Astrocyte (in vitro differentiated cells and primary cell): ENCODE data around the gene FAM229A. TPM values are rescaled to one million over a fixed set of nuclear protein-coding genes. Genes with fewer than 3 reads are reported as not detected.
A peak's percentile ranks its signal among the peaks of the same experiment; 100 is the strongest.

ENCODE experiments used
- DNase-seq: peaks from one replicate; pipeline ENCODE4 v3.0.0-alpha.2; 2010; ENCODE audit warnings: low read depth
- FAIRE-seq: peaks from 2 replicates; lab custom pipeline; 2011; peaks lifted over from hg19 to GRCh38; lab: Jason Lieb, UNC
- H2AFZ ChIP-seq: 2 replicates; pipeline ENCODE4 v1.6.0; 2012; ENCODE audit warnings: low read depth, low read length, inconsistent platforms
- H3K27ac ChIP-seq: 2 replicates; pipeline ENCODE4 v1.5.1; 2011; ENCODE audit warnings: low read depth, low read length, inconsistent platforms
- H3K27me3 ChIP-seq: 2 replicates; pipeline ENCODE4 v1.6.0; 2011; ENCODE audit warnings: low read length, inconsistent platforms; ENCODE audit not compliant: insufficient read depth
- H3K36me3 ChIP-seq: 2 replicates; pipeline ENCODE4 v1.5.1; 2011; ENCODE audit warnings: low read length, inconsistent platforms; ENCODE audit not compliant: insufficient read depth
- H3K4me1 ChIP-seq: 2 replicates; pipeline ENCODE4 v1.5.1; 2011; ENCODE audit warnings: low read length, inconsistent platforms; ENCODE audit not compliant: insufficient read depth
- H3K4me2 ChIP-seq: 2 replicates; pipeline ENCODE4 v1.6.0; 2012; ENCODE audit warnings: low read length, inconsistent platforms
- H3K4me3 ChIP-seq: 2 replicates; pipeline ENCODE4 v1.5.1; 2011; ENCODE audit warnings: low read depth, mild to moderate bottlenecking, low read length, inconsistent platforms; ENCODE audit not compliant: insufficient read depth
- H3K79me2 ChIP-seq: 2 replicates; pipeline ENCODE4 v1.6.0; 2012; ENCODE audit warnings: mild to moderate bottlenecking, low read length, inconsistent platforms; ENCODE audit not compliant: insufficient read depth
- H3K9ac ChIP-seq: 2 replicates; pipeline ENCODE4 v1.6.0; 2012; ENCODE audit warnings: mild to moderate bottlenecking, low read length, inconsistent platforms
- H3K9me3 ChIP-seq: 2 replicates; pipeline ENCODE4 v1.5.1; 2012; ENCODE audit warnings: low read depth, mild to moderate bottlenecking, low read length, inconsistent platforms; ENCODE audit not compliant: insufficient read depth
- H4K20me1 ChIP-seq: 2 replicates; pipeline ENCODE4 v1.6.0; 2012; ENCODE audit warnings: low read length, inconsistent platforms; ENCODE audit not compliant: insufficient read depth
- H3K27ac Mint-ChIP-seq: one replicate; pipeline ENCODE4 v1.8.0; 2021; ENCODE audit warnings: mild to moderate bottlenecking, mixed read lengths; ENCODE audit not compliant: unreplicated experiment
- H3K27me3 Mint-ChIP-seq: one replicate; pipeline ENCODE4 v1.8.0; 2021; ENCODE audit warnings: low read depth, mixed read lengths; ENCODE audit not compliant: unreplicated experiment
- H3K36me3 Mint-ChIP-seq: one replicate; pipeline ENCODE4 v1.8.0; 2021; ENCODE audit warnings: low read depth, mixed read lengths; ENCODE audit not compliant: unreplicated experiment
- H3K4me1 Mint-ChIP-seq: one replicate; pipeline ENCODE4 v1.8.0; 2021; ENCODE audit warnings: low read depth, mixed read lengths; ENCODE audit not compliant: unreplicated experiment
- H3K4me3 Mint-ChIP-seq: one replicate; pipeline ENCODE4 v1.8.0; 2021; ENCODE audit warnings: mild to moderate bottlenecking, moderate library complexity, mixed read lengths; ENCODE audit not compliant: unreplicated experiment
- H3K9me3 Mint-ChIP-seq: one replicate; pipeline ENCODE4 v1.8.0; 2021; ENCODE audit warnings: mild to moderate bottlenecking, mixed read lengths; ENCODE audit not compliant: unreplicated experiment
- EZH2 ChIP-seq: IDR thresholded peaks from 2 replicates; pipeline ENCODE4 v1.6.1; 2012; ENCODE audit warnings: mild to moderate bottlenecking, low read length, inconsistent platforms; ENCODE audit not compliant: insufficient read depth
- total RNA-seq: library from RNA; stranded (reverse); gene quantifications from 2 replicates; pipeline ENCODE4 v1.2.1, GENCODE V29; 2021
- TF ChIP-seq, protein P1 (sequence below): IDR thresholded peaks from 2 replicates; pipeline ENCODE4 v1.5.1; 2011; ENCODE audit warnings: low read depth, mild to moderate bottlenecking, inconsistent platforms, low read length, moderate library complexity; ENCODE audit not compliant: insufficient read depth

The FAM229A gene
- total RNA-seq, 1 donor from 2014 or later = 4.2 TPM

DNA sequence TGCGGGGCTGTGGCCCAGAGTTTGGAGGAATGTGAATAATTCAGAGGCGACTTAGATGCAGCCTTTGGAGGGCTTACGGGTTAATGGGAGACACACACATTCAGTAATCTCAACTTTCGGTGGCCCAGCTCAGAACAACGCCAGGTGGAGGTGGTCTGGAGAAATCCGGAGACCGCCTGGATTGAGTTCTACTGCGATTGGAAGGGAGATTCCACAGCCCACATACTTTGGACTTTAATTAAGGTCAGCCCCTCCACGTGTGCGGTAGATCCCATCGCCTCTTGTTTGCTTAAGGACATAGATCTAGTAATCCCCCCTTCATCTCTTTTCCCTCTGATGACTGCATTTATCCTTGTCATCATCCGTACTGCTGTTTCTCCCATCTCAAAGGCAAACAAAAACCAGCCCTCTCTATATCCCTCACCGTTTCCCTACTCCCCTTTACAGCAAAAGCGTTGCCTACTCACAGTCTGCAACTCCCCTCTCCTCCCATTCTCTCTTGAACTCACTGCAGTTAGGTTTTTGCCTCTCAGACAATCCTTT, 32.7 kb upstream of the FAM229A start:
- Histone ChIP-seq H2AFZ (peak overlapping the region; percentile 88), H3K27me3 (no peaks in the 10 kb centered on the region), H3K4me2 (peak overlapping the region; percentile 97), H3K4me1 (peaks cover 18% of the 10 kb centered on the region), H3K36me3 (peaks cover 8% of the 10 kb centered on the region), H3K27ac (peak overlapping the region; percentile 95), H3K9me3 (no peaks in the 10 kb centered on the region), H4K20me1 (peaks cover 28% of the 10 kb centered on the region), H3K4me3 (peak overlapping the region; percentile 92), H3K79me2 (peaks cover 44% of the 10 kb centered on the region), H3K9ac (peak overlapping the region; percentile 95)
- peak overlapping the region; percentile 100 for H3K4me3 Mint-ChIP-seq
- H3K9me3 Mint-ChIP-seq = peaks cover 4% of the 10 kb centered on the region
- DNase-seq = no peak
- no peak for FAIRE-seq
- H3K27ac Mint-ChIP-seq = peak overlapping the region; percentile 98
- H3K36me3 Mint-ChIP-seq = peaks cover 2% of the 10 kb centered on the region
- H3K27me3 Mint-ChIP-seq = no peaks in the 10 kb centered on the region
- TF ChIP-seq, protein P1, sequence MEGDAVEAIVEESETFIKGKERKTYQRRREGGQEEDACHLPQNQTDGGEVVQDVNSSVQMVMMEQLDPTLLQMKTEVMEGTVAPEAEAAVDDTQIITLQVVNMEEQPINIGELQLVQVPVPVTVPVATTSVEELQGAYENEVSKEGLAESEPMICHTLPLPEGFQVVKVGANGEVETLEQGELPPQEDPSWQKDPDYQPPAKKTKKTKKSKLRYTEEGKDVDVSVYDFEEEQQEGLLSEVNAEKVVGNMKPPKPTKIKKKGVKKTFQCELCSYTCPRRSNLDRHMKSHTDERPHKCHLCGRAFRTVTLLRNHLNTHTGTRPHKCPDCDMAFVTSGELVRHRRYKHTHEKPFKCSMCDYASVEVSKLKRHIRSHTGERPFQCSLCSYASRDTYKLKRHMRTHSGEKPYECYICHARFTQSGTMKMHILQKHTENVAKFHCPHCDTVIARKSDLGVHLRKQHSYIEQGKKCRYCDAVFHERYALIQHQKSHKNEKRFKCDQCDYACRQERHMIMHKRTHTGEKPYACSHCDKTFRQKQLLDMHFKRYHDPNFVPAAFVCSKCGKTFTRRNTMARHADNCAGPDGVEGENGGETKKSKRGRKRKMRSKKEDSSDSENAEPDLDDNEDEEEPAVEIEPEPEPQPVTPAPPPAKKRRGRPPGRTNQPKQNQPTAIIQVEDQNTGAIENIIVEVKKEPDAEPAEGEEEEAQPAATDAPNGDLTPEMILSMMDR = no peak
- TF ChIP-seq EZH2 = no peak
- peaks cover 18% of the 10 kb centered on the region for H3K4me1 Mint-ChIP-seq

DNA sequence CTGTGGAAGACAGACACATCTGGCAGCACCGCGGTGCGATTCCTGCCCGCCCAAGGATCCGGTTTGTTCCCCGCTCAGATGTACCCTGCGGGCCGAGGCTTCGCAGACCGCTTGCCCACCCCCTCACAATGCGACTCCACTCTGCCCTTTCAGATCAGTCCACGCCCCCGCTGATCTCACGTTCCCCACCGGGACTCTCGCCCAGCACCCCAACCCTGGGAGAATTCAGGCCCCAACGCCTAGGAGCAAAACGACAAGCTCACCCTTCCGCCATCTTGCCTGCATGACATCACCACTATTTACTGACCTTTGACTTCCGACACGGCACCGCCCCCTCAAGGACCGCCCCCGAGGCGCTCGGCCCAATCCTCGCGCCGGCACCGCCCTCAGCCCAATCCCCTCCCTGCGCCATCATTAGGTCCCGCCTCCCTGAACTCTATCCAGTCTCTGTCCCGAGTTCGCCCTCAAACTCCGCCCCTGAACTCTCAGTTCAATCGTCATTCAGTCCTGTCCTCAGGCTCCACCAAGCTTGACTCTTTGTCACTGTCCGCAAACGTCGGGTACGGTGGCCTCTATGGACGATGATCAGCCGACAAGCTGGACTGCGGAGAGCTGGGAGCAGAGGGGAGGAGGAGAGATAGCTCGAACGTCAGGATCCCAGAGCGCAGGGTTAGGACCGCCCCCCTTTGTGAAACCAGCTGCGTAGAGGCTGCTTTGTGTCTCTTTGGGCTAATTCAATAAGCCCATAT, 32.0 kb upstream of the FAM229A start, which contains the start of gene BSDC1:
BSDC1 (minus strand) TSS at position 301 of the 749 bp plus-strand sequence; CDS start at position 274, 27 bp downstream.
- Mint-ChIP-seq H3K27ac (peak within 1 kb of the TSS; percentile 98), H3K36me3 (peaks cover 2% of the 10 kb centered on the region), H3K27me3 (no peaks in the 10 kb centered on the region), H3K4me1 (peaks cover 18% of the 10 kb centered on the region), H3K9me3 (peaks cover 4% of the 10 kb centered on the region), H3K4me3 (peak within 1 kb of the TSS; percentile 100)
- TF ChIP-seq, protein P1 = no peak
- TF ChIP-seq EZH2 = no peak
- Histone ChIP-seq H3K27ac (peak within 1 kb of the TSS; percentile 95), H3K9ac (peak within 1 kb of the TSS; percentile 95), H3K79me2 (peaks cover 47% of the 10 kb centered on the region), H3K36me3 (peaks cover 9% of the 10 kb centered on the region), H3K9me3 (no peaks in the 10 kb centered on the region), H3K4me2 (peak within 1 kb of the TSS; percentile 97), H3K4me1 (peaks cover 18% of the 10 kb centered on the region), H3K27me3 (no peaks in the 10 kb centered on the region), H2AFZ (peak within 1 kb of the TSS; percentile 88), H4K20me1 (peaks cover 35% of the 10 kb centered on the region), H3K4me3 (peak within 1 kb of the TSS; percentile 92)
- DNase-seq = peak; percentile 97
- FAIRE-seq = peak; percentile 67
